Keratinocyte (primary cell): ENCODE data around the gene PICALM. TPM values are rescaled to one million over a fixed set of nuclear protein-coding genes. Genes with fewer than 3 reads are reported as not detected.

Source experiments
- DNase-seq: peaks from one replicate; pipeline ENCODE4 v3.0.0-alpha.2; 2011; ENCODE audit warnings: low read depth, missing footprints, low spot score
- FAIRE-seq: peaks from 2 replicates; lab custom pipeline; 2011; peaks lifted over from hg19 to GRCh38; lab: Jason Lieb, UNC
- H2AFZ ChIP-seq: 2 replicates; pipeline ENCODE4 v1.6.0; 2012; ENCODE audit warnings: low read length, control low read depth, inconsistent platforms; ENCODE audit not compliant: control insufficient read depth
- H3K27ac ChIP-seq: 2 replicates; pipeline ENCODE4 v1.5.1; 2011; ENCODE audit warnings: low read length; ENCODE audit not compliant: control insufficient read depth, insufficient read depth
- H3K27me3 ChIP-seq: 3 replicates; pipeline ENCODE4 v1.6.0; 2011; ENCODE audit warnings: low read length; ENCODE audit not compliant: control insufficient read depth, insufficient read depth; ENCODE audit errors: extremely low read depth
- H3K36me3 ChIP-seq, 2 experiments: 2 replicates in 1 of 2; 3 replicates in 1 of 2; pipeline ENCODE4 v1.5.1; 2011; ENCODE audit warnings: low read length in 2 of 2, mild to moderate bottlenecking in 1 of 2; ENCODE audit not compliant: control insufficient read depth in 2 of 2, insufficient read depth in 2 of 2; ENCODE audit errors: extremely low read depth in 1 of 2
- H3K4me1 ChIP-seq: 3 replicates; pipeline ENCODE4 v1.5.1; 2011; ENCODE audit warnings: low read length; ENCODE audit not compliant: control insufficient read depth, insufficient read depth; ENCODE audit errors: extremely low read depth
- H3K4me2 ChIP-seq: 3 replicates; pipeline ENCODE4 v1.6.0; 2011; ENCODE audit warnings: low read depth, low read length; ENCODE audit not compliant: control insufficient read depth, insufficient read depth; ENCODE audit errors: extremely low read depth
- H3K4me3 ChIP-seq, 3 experiments: fragments of 200-600 bp in 1 of 3; sonication (generic) in 1 of 3; 2 replicates in 2 of 3; 3 replicates in 1 of 3; pipeline ENCODE4 v1.5.1; 2011 to 2016; ENCODE audit warnings: low read length in 3 of 3, mild to moderate bottlenecking in 3 of 3, control low read depth in 2 of 3, inconsistent platforms in 1 of 3, low read depth in 1 of 3, mixed read lengths in 1 of 3, mixed run types in 1 of 3, moderate library complexity in 1 of 3; ENCODE audit not compliant: control insufficient read depth in 2 of 3, insufficient read depth in 2 of 3; ENCODE audit errors: extremely low read depth in 1 of 3
- H3K79me2 ChIP-seq: 2 replicates; pipeline ENCODE4 v1.6.0; 2012; ENCODE audit warnings: low read length; ENCODE audit not compliant: control insufficient read depth, insufficient read depth
- H3K9ac ChIP-seq: 3 replicates; pipeline ENCODE4 v1.6.0; 2011; ENCODE audit warnings: low read length; ENCODE audit not compliant: control insufficient read depth, insufficient read depth; ENCODE audit errors: extremely low read depth
- H3K9me1 ChIP-seq: 3 replicates; pipeline ENCODE4 v1.6.0; 2011; ENCODE audit warnings: low read length; ENCODE audit not compliant: control insufficient read depth, insufficient read depth; ENCODE audit errors: extremely low read depth
- H3K9me3 ChIP-seq: 2 replicates; pipeline ENCODE4 v1.5.1; 2012; ENCODE audit warnings: low read depth, low read length; ENCODE audit not compliant: control insufficient read depth
- H4K20me1 ChIP-seq: 3 replicates; pipeline ENCODE4 v1.6.0; 2011; ENCODE audit warnings: low read length; ENCODE audit not compliant: control insufficient read depth, insufficient read depth; ENCODE audit errors: extremely low read depth
- CTCF ChIP-seq, 3 experiments: IDR thresholded peaks in 1 of 3; conservative IDR thresholded peaks in 1 of 3; optimal IDR thresholded peaks in 1 of 3; 2 replicates in 2 of 3; 3 replicates in 1 of 3; pipeline versions ENCODE3 to v1.5.1; 2011; ENCODE audit warnings: low read length in 3 of 3, mild to moderate bottlenecking in 3 of 3, moderate library complexity in 2 of 3, control low read depth in 1 of 3, inconsistent platforms in 1 of 3; ENCODE audit not compliant: insufficient read depth in 2 of 3; ENCODE audit errors: extremely low read depth in 1 of 3
- EZH2 ChIP-seq: IDR thresholded peaks from one replicate; pipeline ENCODE4 v1.6.1; 2012; ENCODE audit warnings: inconsistent platforms, mild to moderate bottlenecking, low read length, moderate library complexity
- dilution Hi-C: fragments of 300-500 bp; cut with MboI; formaldehyde crosslinking; loops from one replicate; pipeline ENCODE4 v1.7.0; 2020; ENCODE audit warnings: low sequenced_read_pairs; ENCODE audit not compliant: extremely low pct_ligation_motif_present
- polyA plus RNA-seq, 5 experiments: library from polyadenylated mRNA; depleted of rRNA in 3 of 5; stranded (reverse) in 3 of 5; stranded (forward) in 1 of 5; unstranded in 1 of 5; fragments of >200 nt; gene quantifications; 1 replicate in 1 of 5; 2 replicates in 3 of 5; 3 replicates in 1 of 5; pipeline versions ENCODE4 v1.2.1 to v1.2.3, GENCODE V29; 2011 to 2012; ENCODE audit warnings: missing spikeins in 2 of 5, low read depth in 1 of 5, low replicate concordance in 1 of 5

PICALM gene
- polyA plus RNA-seq, 1 donor (not counting 4 experiments of a cell fraction or from before 2014, with no cell fraction given) = 293 TPM

DNA sequence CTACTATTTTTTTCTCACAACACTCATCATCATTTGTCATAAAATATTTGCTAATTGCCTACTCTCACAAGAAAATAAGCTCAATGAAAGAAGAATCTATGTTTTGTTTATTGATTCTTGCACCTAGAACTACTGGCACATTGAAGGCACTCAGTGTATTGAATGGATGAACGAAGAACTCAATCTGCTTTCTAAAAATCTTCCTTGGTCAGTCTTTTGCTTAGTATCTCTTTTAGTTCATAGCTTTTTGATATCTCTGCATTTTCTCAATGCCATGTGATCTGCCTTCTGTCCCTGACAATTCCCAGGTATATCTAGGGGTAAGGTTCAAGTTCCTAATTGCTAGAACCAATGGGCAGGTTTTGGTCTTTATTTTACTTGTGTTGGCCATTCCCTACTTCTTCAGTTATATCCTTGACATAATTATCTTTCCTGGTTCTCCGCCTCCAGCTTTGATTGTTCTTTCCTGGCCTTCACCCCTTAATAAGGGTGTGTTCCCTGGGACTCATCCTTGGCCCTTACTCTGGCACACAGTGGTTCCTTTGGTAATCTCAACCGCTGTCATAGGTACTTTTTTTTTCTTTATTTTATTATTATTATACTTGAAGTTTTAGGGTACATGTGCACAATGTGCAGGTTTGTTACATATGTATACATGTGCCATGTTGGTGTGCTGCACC lies 117.3 kb downstream of the PICALM start:
- no peak overlapping the region for H3K4me2 ChIP-seq
- H3K36me3 ChIP-seq = peaks cover under 1 to 5% of the 10 kb centered on the region in 2 experiments

DNA sequence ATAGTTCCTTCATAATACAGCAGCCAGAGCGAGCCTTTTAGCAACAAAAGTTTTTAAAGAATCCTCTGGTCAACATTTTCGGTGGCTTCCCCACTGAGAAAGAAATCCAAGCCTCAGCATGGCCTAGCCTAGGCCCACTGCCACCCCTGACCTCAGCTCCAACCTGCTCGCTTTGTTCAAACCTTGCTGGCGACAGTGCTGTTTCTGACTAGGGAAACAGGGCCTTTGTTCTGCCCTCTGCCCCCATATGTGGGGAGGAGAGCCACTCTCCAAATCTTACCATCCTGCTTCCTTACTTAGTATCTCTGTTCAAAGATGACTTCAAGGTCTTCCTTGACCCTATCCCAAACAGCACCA lies 117.9 kb downstream of the PICALM start:
- Histone ChIP-seq H3K4me2 (no peak overlapping the region), H3K4me3 (no peak overlapping the region), H2AFZ (no peak overlapping the region), H4K20me1 (no peaks in the 10 kb centered on the region), H3K27me3 (no peaks in the 10 kb centered on the region), H3K27ac (no peak overlapping the region), H3K79me2 (no peaks in the 10 kb centered on the region), H3K4me1 (peaks cover 19% of the 10 kb centered on the region), H3K9me1 (peaks cover 3% of the 10 kb centered on the region), H3K9me3 (no peaks in the 10 kb centered on the region), H3K9ac (no peak overlapping the region), H3K36me3 (peaks cover 0 to 3% of the 10 kb centered on the region in 2 experiments)
- DNase-seq (no peak), FAIRE-seq (no peak)
- TF ChIP-seq CTCF (optimal IDR thresholded peaks at IDR 0.05 in 1 of 3, IDR thresholded peaks at IDR 0.05 in 1 of 3, conservative IDR thresholded peaks at IDR 0.05 in 1 of 3; ENCODE audit: extremely low read depth in 1 of 3, insufficient read depth in 2 of 3, low read length in 3 of 3) = no peak
- TF ChIP-seq EZH2 = no peak
- dilution Hi-C loops = no loop called here

More for the DNA sequence above, 117.3 kb downstream of the PICALM start:
- H2AFZ ChIP-seq = no peak overlapping the region
- H3K4me1 ChIP-seq = peaks cover 18% of the 10 kb centered on the region
- DNase-seq (no peak), FAIRE-seq (no peak)
- peaks cover 3% of the 10 kb centered on the region for H3K9me1 ChIP-seq
- H4K20me1 ChIP-seq = no peaks in the 10 kb centered on the region
- TF ChIP-seq EZH2 (no peak), CTCF (optimal IDR thresholded peaks at IDR 0.05 in 1 of 3, IDR thresholded peaks at IDR 0.05 in 1 of 3, conservative IDR thresholded peaks at IDR 0.05 in 1 of 3; ENCODE audit: extremely low read depth in 1 of 3, insufficient read depth in 2 of 3, low read length in 3 of 3) (no peak)
- no peaks in the 10 kb centered on the region for H3K79me2 ChIP-seq
- no peak overlapping the region for H3K4me3 ChIP-seq
- no peaks in the 10 kb centered on the region for H3K9me3 ChIP-seq
- no peak overlapping the region for H3K9ac ChIP-seq
- no peaks in the 10 kb centered on the region for H3K27me3 ChIP-seq
- H3K27ac ChIP-seq = no peak overlapping the region
- dilution Hi-C loops = no loop called here
